Measurements from ENCODE around the gene TRA2B.
"Not testable (repeated sequence)": the region's sequence is repeated elsewhere in the genome, so short reads cannot be mapped to it uniquely, and the experiment has no call there.

Gene TRA2B

DNA sequence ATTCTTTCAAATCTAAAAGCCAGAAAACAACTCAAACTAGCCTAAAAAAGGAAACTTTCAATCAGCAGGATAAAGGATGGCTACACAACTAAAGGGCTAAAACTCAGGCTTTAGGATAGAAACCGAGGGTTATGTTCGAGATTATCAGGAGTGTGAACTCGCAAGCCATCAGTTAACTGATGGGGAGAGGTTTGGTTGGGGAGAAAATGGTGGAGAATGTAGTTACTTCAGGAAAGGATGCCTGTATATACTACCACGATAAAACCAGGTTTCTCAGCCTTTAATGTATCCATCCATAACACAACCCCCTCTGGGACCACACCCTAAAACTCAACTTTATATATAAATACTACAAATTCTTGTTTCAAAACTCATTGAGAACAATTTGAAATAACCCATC, 22.2 kb downstream of the TRA2B start:
- H3K27ac ChIP-seq, result no peak overlapping the region

DNA sequence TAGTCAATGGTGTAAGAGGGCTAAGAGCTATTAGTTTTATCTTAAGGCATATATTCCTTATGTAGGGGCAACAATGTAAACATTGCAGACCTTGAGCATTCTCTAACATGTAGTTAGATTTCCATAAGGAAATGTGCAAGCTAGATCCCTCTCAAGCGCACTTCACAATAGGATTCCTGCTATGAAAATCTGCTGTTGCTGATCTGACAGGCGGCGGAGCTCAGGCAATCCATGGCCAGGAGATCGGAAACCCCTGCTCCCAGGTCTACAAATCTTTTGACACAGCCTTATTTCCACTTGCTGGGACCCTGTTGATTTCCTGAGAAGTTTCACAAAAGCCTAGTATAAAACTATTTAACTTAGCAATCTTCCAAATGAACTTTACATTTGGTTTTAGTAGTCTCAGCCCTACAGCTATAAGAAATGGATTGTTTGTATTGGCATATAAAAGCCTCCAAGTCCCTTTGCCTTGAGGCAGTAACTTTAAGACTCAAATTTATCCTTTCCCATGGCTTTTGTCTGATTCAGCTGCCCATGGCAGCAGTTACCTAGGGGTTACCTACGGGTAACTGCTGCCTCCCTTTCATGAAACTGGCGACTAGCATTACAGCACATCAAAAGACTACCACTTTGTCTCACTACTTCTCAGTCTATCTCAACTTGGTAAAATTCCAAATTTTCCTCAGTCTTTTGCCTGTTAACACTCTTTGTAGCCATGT, 22.7 kb downstream of the TRA2B start:
- H2AFZ ChIP-seq (ENCODE audit: low read depth), result no peak overlapping the region
- no peak overlapping the region for H3K4me2 ChIP-seq
- no peaks in the 10 kb centered on the region for H3K27me3 ChIP-seq (ENCODE audit: insufficient read depth, low read depth)
- H3K9ac ChIP-seq, result no peak overlapping the region
- TF ChIP-seq, protein P1, sequence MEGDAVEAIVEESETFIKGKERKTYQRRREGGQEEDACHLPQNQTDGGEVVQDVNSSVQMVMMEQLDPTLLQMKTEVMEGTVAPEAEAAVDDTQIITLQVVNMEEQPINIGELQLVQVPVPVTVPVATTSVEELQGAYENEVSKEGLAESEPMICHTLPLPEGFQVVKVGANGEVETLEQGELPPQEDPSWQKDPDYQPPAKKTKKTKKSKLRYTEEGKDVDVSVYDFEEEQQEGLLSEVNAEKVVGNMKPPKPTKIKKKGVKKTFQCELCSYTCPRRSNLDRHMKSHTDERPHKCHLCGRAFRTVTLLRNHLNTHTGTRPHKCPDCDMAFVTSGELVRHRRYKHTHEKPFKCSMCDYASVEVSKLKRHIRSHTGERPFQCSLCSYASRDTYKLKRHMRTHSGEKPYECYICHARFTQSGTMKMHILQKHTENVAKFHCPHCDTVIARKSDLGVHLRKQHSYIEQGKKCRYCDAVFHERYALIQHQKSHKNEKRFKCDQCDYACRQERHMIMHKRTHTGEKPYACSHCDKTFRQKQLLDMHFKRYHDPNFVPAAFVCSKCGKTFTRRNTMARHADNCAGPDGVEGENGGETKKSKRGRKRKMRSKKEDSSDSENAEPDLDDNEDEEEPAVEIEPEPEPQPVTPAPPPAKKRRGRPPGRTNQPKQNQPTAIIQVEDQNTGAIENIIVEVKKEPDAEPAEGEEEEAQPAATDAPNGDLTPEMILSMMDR (conservative IDR thresholded peaks at IDR 0.05; ENCODE audit: low read depth, low read length), result no peak
- H3K27ac ChIP-seq, result no peak overlapping the region
- peaks cover 27% of the 10 kb centered on the region; the same call in 1 of the 2 replicates for H3K79me2 ChIP-seq (ENCODE audit: insufficient read depth, low read depth)
- H3K36me3 ChIP-seq (ENCODE audit: insufficient read depth), result peaks cover 43% of the 10 kb centered on the region
- no peaks in the 10 kb centered on the region for H3K4me1 ChIP-seq (ENCODE audit: low read depth, poor library complexity, severe bottlenecking)
- no peak overlapping the region for H3K4me3 ChIP-seq (IDR thresholded peaks at IDR 0.05; ENCODE audit: insufficient read depth, low read depth, low read length)
- peaks cover 48% of the 10 kb centered on the region for H4K20me1 ChIP-seq (ENCODE audit: insufficient read depth)

More for the DNA sequence above, 22.2 kb downstream of the TRA2B start:
- Histone ChIP-seq H3K4me1 (ENCODE audit: low read depth, poor library complexity, severe bottlenecking) (no peaks in the 10 kb centered on the region), H3K79me2 (ENCODE audit: insufficient read depth, low read depth) (peaks cover 33% of the 10 kb centered on the region; the same call in 1 of the 2 replicates), H3K9ac (no peak overlapping the region), H3K4me2 (no peak overlapping the region), H3K36me3 (ENCODE audit: insufficient read depth) (peaks cover 49% of the 10 kb centered on the region), H4K20me1 (ENCODE audit: insufficient read depth) (peaks cover 54% of the 10 kb centered on the region), H2AFZ (ENCODE audit: low read depth) (no peak overlapping the region), H3K27me3 (ENCODE audit: insufficient read depth, low read depth) (no peaks in the 10 kb centered on the region), H3K4me3 (IDR thresholded peaks at IDR 0.05; ENCODE audit: insufficient read depth, low read depth, low read length) (no peak overlapping the region)
- TF ChIP-seq, protein P1 (conservative IDR thresholded peaks at IDR 0.05; ENCODE audit: low read depth, low read length), result no peak

DNA sequence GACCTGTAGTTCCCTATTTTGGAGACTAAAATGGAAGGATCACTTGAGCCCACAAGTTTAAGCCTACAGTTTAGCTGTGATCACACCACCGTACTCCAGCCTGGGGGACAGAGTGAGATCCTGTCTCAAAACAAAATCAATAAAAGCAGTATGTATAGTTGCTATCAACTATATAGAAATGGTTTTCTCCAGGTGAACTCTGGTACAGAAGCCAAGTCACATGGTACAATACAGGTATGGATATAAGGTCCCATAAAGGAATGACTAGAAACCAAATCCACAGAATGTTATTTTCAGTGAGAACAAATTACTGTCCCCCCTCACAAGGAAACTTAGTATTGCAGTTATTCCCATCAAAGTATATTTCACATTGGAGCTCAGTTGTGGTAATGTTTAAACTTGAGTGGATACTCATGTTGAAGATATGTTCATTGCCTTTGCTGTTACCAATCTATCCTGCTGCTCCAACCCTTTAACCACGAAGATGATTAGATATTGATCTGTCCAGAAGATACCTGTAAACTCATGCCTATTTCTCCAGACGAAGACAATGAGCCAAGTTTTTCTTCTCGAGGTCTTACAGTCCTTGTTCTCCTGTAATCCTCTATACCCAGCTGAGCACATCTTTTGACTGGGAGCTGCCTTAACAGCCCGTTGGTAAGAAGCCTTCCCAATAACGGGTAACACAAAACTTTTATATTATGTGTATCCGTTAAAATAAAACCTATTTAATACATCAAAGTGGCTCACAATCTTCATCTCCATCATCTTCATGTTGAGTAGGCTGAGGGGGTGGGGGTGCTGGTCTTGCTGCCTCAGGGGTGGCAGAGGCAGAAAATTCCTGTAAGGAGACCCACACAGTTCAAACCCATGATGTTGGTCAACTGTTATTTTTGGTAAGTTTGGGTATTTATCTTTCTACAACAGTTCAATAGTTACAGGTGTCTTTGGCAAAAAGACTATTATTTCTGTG, 24.6 kb downstream of the TRA2B start:
- Histone ChIP-seq H3K36me3 (ENCODE audit: insufficient read depth) (peaks cover 26% of the 10 kb centered on the region; the same call in 1 of the 2 replicates), H3K4me1 (ENCODE audit: low read depth, poor library complexity, severe bottlenecking) (no peaks in the 10 kb centered on the region), H3K4me3 (IDR thresholded peaks at IDR 0.05; ENCODE audit: insufficient read depth, low read depth, low read length) (no peak overlapping the region), H3K9ac (no peak overlapping the region), H2AFZ (ENCODE audit: low read depth) (no peak overlapping the region), H3K27ac (no peak overlapping the region), H3K27me3 (ENCODE audit: insufficient read depth, low read depth) (no peaks in the 10 kb centered on the region), H4K20me1 (ENCODE audit: insufficient read depth) (peaks cover 39% of the 10 kb centered on the region), H3K79me2 (ENCODE audit: insufficient read depth, low read depth) (peaks cover 14% of the 10 kb centered on the region; the same call in 1 of the 2 replicates), H3K4me2 (no peak overlapping the region)
- TF ChIP-seq, protein P1 (conservative IDR thresholded peaks at IDR 0.05; ENCODE audit: low read depth, low read length), result no peak

DNA sequence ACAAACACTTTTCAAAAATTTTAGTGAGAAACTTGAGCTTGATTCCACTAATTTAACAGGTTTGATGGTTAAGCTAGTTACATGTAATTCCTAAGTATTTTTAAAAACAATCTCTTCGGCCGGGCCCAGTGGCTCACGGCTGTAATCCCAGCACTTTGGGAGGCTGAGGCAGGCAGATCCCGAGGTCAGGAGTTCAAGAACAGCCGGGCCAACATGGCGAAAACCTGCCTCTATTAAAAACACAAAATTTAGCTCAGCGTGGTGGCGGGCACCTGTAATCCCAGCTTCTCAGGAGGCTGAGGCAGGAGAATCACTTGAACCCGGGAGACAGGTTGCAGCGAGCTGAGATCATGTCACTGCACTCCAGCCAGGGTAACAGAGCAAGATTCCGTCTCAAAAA, 25.3 kb downstream of the TRA2B start:
- Histone ChIP-seq H2AFZ (ENCODE audit: low read depth) (no peak overlapping the region), H3K27me3 (ENCODE audit: insufficient read depth, low read depth) (no peaks in the 10 kb centered on the region), H3K4me3 (IDR thresholded peaks at IDR 0.05; ENCODE audit: insufficient read depth, low read depth, low read length) (no peak overlapping the region), H3K27ac (no peak overlapping the region), H3K36me3 (ENCODE audit: insufficient read depth) (peaks cover 22% of the 10 kb centered on the region; the same call in 1 of the 2 replicates), H3K4me1 (ENCODE audit: low read depth, poor library complexity, severe bottlenecking) (no peaks in the 10 kb centered on the region), H3K79me2 (ENCODE audit: insufficient read depth, low read depth) (peaks cover 8% of the 10 kb centered on the region; the same call in 1 of the 2 replicates), H4K20me1 (ENCODE audit: insufficient read depth) (peaks cover 32% of the 10 kb centered on the region), H3K9ac (no peak overlapping the region), H3K4me2 (no peak overlapping the region)
- TF ChIP-seq, protein P1 (conservative IDR thresholded peaks at IDR 0.05; ENCODE audit: low read depth, low read length), result no peak

DNA sequence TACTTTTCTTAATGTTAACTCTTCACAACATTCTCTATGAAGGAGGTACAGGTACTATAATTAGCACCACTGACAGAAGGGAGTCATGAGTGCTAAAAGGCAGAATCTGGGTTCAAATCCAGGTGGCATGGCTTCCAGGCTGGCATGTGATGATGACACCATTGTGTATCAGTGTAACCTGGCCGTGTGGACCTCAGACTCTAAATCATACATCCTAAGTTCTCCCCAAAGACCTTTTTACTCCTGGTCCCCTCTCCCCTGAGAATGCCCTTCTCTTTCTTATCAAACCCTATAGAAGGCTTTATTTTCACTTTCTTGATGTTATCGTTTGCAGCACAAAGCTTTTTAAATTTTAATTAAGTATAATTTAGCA, 26.8 kb downstream of the TRA2B start:
- H3K9ac ChIP-seq; H3K79me2 ChIP-seq (ENCODE audit: insufficient read depth, low read depth); H3K4me3 ChIP-seq (IDR thresholded peaks at IDR 0.05; ENCODE audit: insufficient read depth, low read depth, low read length); H3K4me1 ChIP-seq (ENCODE audit: low read depth, poor library complexity, severe bottlenecking); H3K27ac ChIP-seq; H2AFZ ChIP-seq (ENCODE audit: low read depth); H3K4me2 ChIP-seq; H3K36me3 ChIP-seq (ENCODE audit: insufficient read depth); H3K27me3 ChIP-seq (ENCODE audit: insufficient read depth, low read depth): not testable (repeated sequence)
- peaks cover 18% of the 10 kb centered on the region for H4K20me1 ChIP-seq (ENCODE audit: insufficient read depth)

DNA sequence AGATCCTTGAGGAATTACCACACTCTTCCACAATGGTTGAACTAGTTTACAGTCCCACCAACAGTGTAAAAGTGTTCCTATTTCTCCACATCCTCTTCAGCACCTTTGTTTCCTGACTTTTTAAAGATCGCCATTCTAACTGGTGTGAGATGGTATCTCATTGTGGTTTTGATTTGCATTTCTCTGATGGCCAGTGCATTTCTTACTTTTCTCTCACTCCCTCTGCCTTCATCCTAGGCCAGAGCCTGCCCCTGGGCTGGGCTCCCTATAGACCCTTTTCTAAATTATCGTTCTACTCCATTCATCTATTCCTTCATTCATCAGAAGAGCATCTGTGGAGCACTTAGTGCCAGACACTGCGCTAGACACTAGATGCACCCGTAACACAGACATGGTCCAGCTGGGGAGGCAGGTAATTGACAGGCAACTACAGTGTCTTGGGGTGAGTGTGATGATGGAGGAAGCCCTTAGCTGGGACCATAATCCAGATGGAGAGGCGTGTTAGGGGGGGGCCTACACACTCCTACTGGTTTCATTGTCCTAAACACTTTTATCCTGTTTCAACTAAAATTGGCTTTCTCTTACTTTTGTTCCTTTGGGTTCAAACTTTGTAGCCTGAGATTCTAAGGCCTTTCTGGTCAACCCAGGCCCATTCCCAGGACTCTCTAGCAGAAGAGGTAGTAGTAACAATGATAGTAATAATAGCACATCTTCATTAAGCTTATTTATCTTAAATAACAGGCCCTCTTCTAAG, 27.3 kb downstream of the TRA2B start:
- H2AFZ ChIP-seq (ENCODE audit: low read depth); H3K27me3 ChIP-seq (ENCODE audit: insufficient read depth, low read depth); H3K36me3 ChIP-seq (ENCODE audit: insufficient read depth); H3K4me3 ChIP-seq (IDR thresholded peaks at IDR 0.05; ENCODE audit: insufficient read depth, low read depth, low read length); H3K9ac ChIP-seq; H3K27ac ChIP-seq; H3K4me2 ChIP-seq; H3K79me2 ChIP-seq (ENCODE audit: insufficient read depth, low read depth); H3K4me1 ChIP-seq (ENCODE audit: low read depth, poor library complexity, severe bottlenecking): not testable (repeated sequence)
- peaks cover 12% of the 10 kb centered on the region for H4K20me1 ChIP-seq (ENCODE audit: insufficient read depth)
